Brain microvascular endothelial cell (primary cell): ENCODE data around the gene CHSY1.
A peak's percentile ranks its signal among the peaks of the same experiment; 100 is the strongest.

Experiments used
- DNase-seq: peaks from one replicate; pipeline ENCODE4 v3.0.0-alpha.2; 2020
- H3K27ac ChIP-seq: fragments of 250-450 bp; sonication (Bioruptor Pico); 2 replicates; pipeline ENCODE4 v1.5.1; 2020; ENCODE audit warnings: mild to moderate bottlenecking, moderate library complexity
- H3K27me3 ChIP-seq: fragments of 250-450 bp; sonication (Bioruptor Pico); replicated peaks from 2 replicates; pipeline ENCODE4 v1.5.1; 2020; ENCODE audit warnings: mild to moderate bottlenecking
- H3K36me3 ChIP-seq: fragments of 250-450 bp; sonication (Bioruptor Pico); replicated peaks from 2 replicates; pipeline ENCODE4 v1.5.1; 2020; ENCODE audit warnings: mild to moderate bottlenecking
- H3K4me3 ChIP-seq: 2 replicates; pipeline ENCODE4 v1.5.1; 2011; ENCODE audit warnings: low read depth, mild to moderate bottlenecking, control low read depth, low read length, moderate library complexity
- CTCF ChIP-seq: IDR thresholded peaks from 2 replicates; pipeline ENCODE4 v1.5.1; 2011; ENCODE audit warnings: low read depth, mild to moderate bottlenecking, moderate library complexity, low read length, control low read depth, inconsistent platforms; ENCODE audit errors: missing control alignments
- in situ Hi-C: cut with HindIII; loops from 2 replicates; pipeline ENCODE4 v1.10.0; 2017; ENCODE audit warnings: low sequenced_read_pairs, low pct_ligation_motif_present

CHSY1 gene

GRCh38 chr15:101264911-101265641 lies 13.2 kb upstream of the CHSY1 start:
- Histone ChIP-seq H3K36me3 (peaks cover 16% of the 10 kb centered on the region), H3K27ac (no peak overlapping the region), H3K4me3 (no peak overlapping the region), H3K27me3 (no peaks in the 10 kb centered on the region)
- no peak for TF ChIP-seq CTCF
- DNase-seq = no peak
- in situ Hi-C loops = no loop called here

GRCh38 chr15:101264011-101264410 lies 12.2 kb upstream of the CHSY1 start:
- TF ChIP-seq CTCF = no peak
- in situ Hi-C loops = no loop called here
- peak; percentile 32 for DNase-seq
- Histone ChIP-seq H3K4me3 (no peak overlapping the region), H3K27ac (no peak overlapping the region), H3K27me3 (no peaks in the 10 kb centered on the region), H3K36me3 (peaks cover 6% of the 10 kb centered on the region)

GRCh38 chr15:101262551-101262950 lies 10.7 kb upstream of the CHSY1 start:
- no peak for DNase-seq
- no peaks in the 10 kb centered on the region for H3K36me3 ChIP-seq
- H3K27ac ChIP-seq = no peak overlapping the region
- in situ Hi-C loops = no loop called here
- no peaks in the 10 kb centered on the region for H3K27me3 ChIP-seq
- TF ChIP-seq CTCF = no peak
- no peak overlapping the region for H3K4me3 ChIP-seq

GRCh38 chr15:101258238-101259144 lies 6.6 kb upstream of the CHSY1 start:
- H3K36me3 ChIP-seq = no peaks in the 10 kb centered on the region
- peak; percentile 85 for TF ChIP-seq CTCF
- in situ Hi-C loops = loop anchor here (10.0 kb wide), 1 partner anchor 234 kb away; no protein-coding TSS in a partner anchor
- peak; percentile 66 for DNase-seq
- H3K27ac ChIP-seq = no peak overlapping the region
- H3K27me3 ChIP-seq = no peaks in the 10 kb centered on the region
- H3K4me3 ChIP-seq = no peak overlapping the region

- no peak for DNase-seq
- in situ Hi-C loops = loop anchor here (10.0 kb wide), 1 partner anchor 232 kb away; no protein-coding TSS in a partner anchor
- Histone ChIP-seq H3K36me3 (no peaks in the 10 kb centered on the region), H3K27ac (no peak overlapping the region), H3K4me3 (no peak overlapping the region), H3K27me3 (no peaks in the 10 kb centered on the region)
- TF ChIP-seq CTCF = peak; percentile 59
These were observed 4.9 kb upstream of the CHSY1 start for GRCh38 chr15:101256757-101257156.
